Gastroesophageal sphincter (tissue), 4 donors: ENCODE measurements around the gene CAMK2B. TPM values are rescaled to one million over a fixed set of nuclear protein-coding genes. Genes with fewer than 3 reads are reported as not detected.

Experiments used
- ATAC-seq: fragments of 150-250 bp; one replicate; pipeline ENCODE4 v1.9.1; 2016; ENCODE audit warnings: mild to moderate bottlenecking, moderate library complexity
- H3K27ac ChIP-seq, 4 donors: fragments of 200-600 bp; sonication (generic) in 3 of 4; 1 replicate in 3 of 4; 2 replicates in 1 of 4; pipeline ENCODE4 v1.5.1; 2016 to 2019
- H3K27me3 ChIP-seq: fragments of 200-600 bp; sonication (generic); one replicate; pipeline ENCODE4 v1.5.1; 2019
- H3K36me3 ChIP-seq, 2 donors: fragments of 200-600 bp; sonication (generic); one replicate each; pipeline ENCODE4 v1.5.1; 2019; ENCODE audit warnings: control low read depth in 1 of 2
- H3K4me1 ChIP-seq, 3 donors: fragments of 200-600 bp; sonication (generic); 1 replicate in 2 of 3; 2 replicates in 1 of 3; pipeline ENCODE4 v1.5.1; 2016 to 2019; ENCODE audit warnings: control low read depth in 2 of 3
- H3K4me3 ChIP-seq, 2 donors: fragments of 200-600 bp; sonication (generic); one replicate each; pipeline ENCODE4 v1.5.1; 2019; ENCODE audit warnings: mild to moderate bottlenecking in 1 of 2, moderate library complexity in 1 of 2
- H3K9me3 ChIP-seq, 3 donors: fragments of 200-600 bp; sonication (generic); one replicate each; pipeline ENCODE4 v1.5.1; 2017 to 2019; ENCODE audit warnings: control low read depth in 2 of 3
- CTCF ChIP-seq, 4 experiments: fragments of 200-600 bp in 2 of 4; fragments of 450-650 bp in 2 of 4; sonication (generic) in 1 of 4; IDR thresholded peaks; one replicate each; pipeline ENCODE4 v1.5.1; 2017 to 2019; ENCODE audit warnings: antibody characterized with exemption in 4 of 4, mild to moderate bottlenecking in 2 of 4, moderate library complexity in 2 of 4
- EP300 ChIP-seq: sonication (generic); formaldehyde crosslinking; IDR thresholded peaks from one replicate; pipeline ENCODE4 v1.6.1; 2017; ENCODE audit warnings: antibody characterized with exemption, mild to moderate bottlenecking
- POLR2A ChIP-seq, 2 donors: fragments of 450-650 bp; IDR thresholded peaks; one replicate each; pipeline ENCODE4 v1.6.1; 2017; ENCODE audit warnings: antibody characterized with exemption in 2 of 2, mild to moderate bottlenecking in 2 of 2, moderate library complexity in 1 of 2
- POLR2AphosphoS5 ChIP-seq: sonication (generic); formaldehyde crosslinking; IDR thresholded peaks from one replicate; pipeline ENCODE4 v1.6.1; 2017; ENCODE audit warnings: antibody characterized with exemption
- WGBS, 2 donors: methylation state at CpG; one replicate each; pipeline ENCODE4 v1.1.5; 2018; ENCODE audit warnings: low coverage in 1 of 2; 5-methylcytosine and 5-hydroxymethylcytosine counted together
- total RNA-seq, 4 donors: library from RNA; depleted of rRNA; stranded (reverse); fragments of >200 nt; gene quantifications; one replicate each; pipeline ENCODE4 v1.1.0, GENCODE V29; 2016

The CAMK2B gene
- total RNA-seq: 1 to 10 TPM in 2 of 4 donors, under 1 TPM in 2; 0.27 to 1.5 (median 0.81) TPM

DNA sequence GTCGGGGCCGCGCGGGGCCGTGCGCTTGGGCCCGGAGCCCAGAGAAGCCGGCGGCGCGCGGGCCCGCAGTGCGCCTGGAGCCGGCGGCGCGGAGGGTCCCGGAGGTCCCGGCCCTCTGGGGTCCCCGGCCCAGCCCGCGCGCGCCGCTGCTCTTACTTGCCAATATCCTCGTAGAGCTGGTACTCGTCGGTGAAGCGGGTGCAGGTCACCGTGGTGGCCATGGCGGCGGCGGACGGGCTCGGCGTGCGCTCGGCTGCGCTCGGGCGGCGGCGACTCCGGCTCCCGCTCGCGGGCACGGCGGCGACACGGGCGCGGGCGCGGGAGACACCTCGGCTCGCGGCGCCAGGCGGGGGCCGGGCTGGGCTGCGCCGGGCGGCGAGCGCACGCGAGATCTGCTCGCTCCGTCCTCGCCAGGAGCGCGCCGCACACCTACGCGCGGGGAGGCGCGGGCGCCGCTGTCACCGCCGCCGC is at the start of gene CAMK2B:
CAMK2B (minus strand) TSS at position 394 of the 471 bp plus-strand sequence; CDS start at position 221, 173 bp downstream.
- peak within 1 kb of the TSS in 1 of 2 donors; percentile 47 for H3K4me3 ChIP-seq
- no peak within 1 kb of the TSS for H3K27ac ChIP-seq

GRCh38 chr7:44374007-44374763 is 48.8 kb upstream of the CAMK2B start:
- H3K4me1 ChIP-seq: no peaks in the 10 kb centered on the region
- no peaks in the 10 kb centered on the region for H3K36me3 ChIP-seq
- H3K27me3 ChIP-seq: peaks cover 16% of the 10 kb centered on the region
- H3K9me3 ChIP-seq: no peaks in the 10 kb centered on the region
- ATAC-seq: peak; percentile 26
- 38 to 67% methylated on average over 1 to 2 of the region's 12 CpGs for WGBS, 2 donors
- no peak overlapping the region for H3K27ac ChIP-seq
- no peak overlapping the region for H3K4me3 ChIP-seq
- no peak for TF ChIP-seq POLR2AphosphoS5
- TF ChIP-seq CTCF (IDR thresholded peaks at IDR 0.05): no peak
- no peak for TF ChIP-seq EP300
- no peak for TF ChIP-seq POLR2A (IDR thresholded peaks at IDR 0.05)

More for the DNA sequence above, at the start of gene CAMK2B:
- no peak for TF ChIP-seq CTCF (IDR thresholded peaks at IDR 0.05)
- no peak for ATAC-seq
- no CpG with 5 or more reads among the region's 85 CpGs for WGBS, 2 donors
- peaks cover 50% of the 10 kb centered on the region for H3K27me3 ChIP-seq
- H3K36me3 ChIP-seq: no peaks in the 10 kb centered on the region
- H3K9me3 ChIP-seq: no peaks in the 10 kb centered on the region
- H3K4me1 ChIP-seq: peaks cover 0 to 16% (median 0%) of the 10 kb centered on the region in 3 donors

GRCh38 chr7:44373418-44373740 is 48.0 kb upstream of the CAMK2B start:
- no peak for TF ChIP-seq POLR2AphosphoS5
- TF ChIP-seq EP300: no peak
- TF ChIP-seq POLR2A (IDR thresholded peaks at IDR 0.05): no peak
- TF ChIP-seq CTCF (IDR thresholded peaks at IDR 0.05): no peak
- Histone ChIP-seq H3K27ac (no peak overlapping the region), H3K4me1 (no peaks in the 10 kb centered on the region), H3K36me3 (no peaks in the 10 kb centered on the region), H3K4me3 (no peak overlapping the region), H3K9me3 (no peaks in the 10 kb centered on the region), H3K27me3 (peaks cover 22% of the 10 kb centered on the region)
- 57% methylated on average over 1 of the region's 2 CpGs; no CpG with 5 or more reads in 1 of the 2 donors for WGBS, 2 donors
- no peak for ATAC-seq

- Histone ChIP-seq H3K27ac (no peak overlapping the region), H3K4me3 (no peak overlapping the region), H3K36me3 (no peaks in the 10 kb centered on the region), H3K27me3 (peaks cover 28% of the 10 kb centered on the region), H3K9me3 (no peaks in the 10 kb centered on the region), H3K4me1 (no peaks in the 10 kb centered on the region)
- TF ChIP-seq POLR2AphosphoS5 (no peak), CTCF (IDR thresholded peaks at IDR 0.05) (no peak), EP300 (no peak), POLR2A (IDR thresholded peaks at IDR 0.05) (no peak)
- 65 to 74% methylated on average over 3 to 5 of the region's 5 CpGs for WGBS, 2 donors
- ATAC-seq: no peak
Measured at GRCh38 chr7:44372560-44373417, 47.4 kb upstream of the CAMK2B start.
